Breast epithelium (tissue), 4 donors: ENCODE data around the gene KCNC1. TPM values are rescaled to one million over a fixed set of nuclear protein-coding genes. Genes with fewer than 3 reads are reported as not detected.

Experiments used
- DNase-seq, 2 donors: peaks; one replicate each; pipeline ENCODE4 v3.0.0-alpha.2; 2019; ENCODE audit warnings: low spot score in 2 of 2
- H3K27ac ChIP-seq, 2 donors: fragments of 200-600 bp; sonication (generic) in 1 of 2; one replicate each; pipeline ENCODE4 v1.5.1; 2016 to 2019; ENCODE audit warnings: mild to moderate bottlenecking in 1 of 2
- H3K27me3 ChIP-seq, 2 donors: fragments of 200-600 bp; sonication (generic) in 1 of 2; one replicate each; pipeline versions ENCODE4 v1.5.1 to v1.6.0; 2017 to 2019; ENCODE audit warnings: control low read depth in 1 of 2, mild to moderate bottlenecking in 1 of 2
- H3K36me3 ChIP-seq: fragments of 200-600 bp; one replicate; pipeline ENCODE4 v1.5.1; 2019
- H3K4me1 ChIP-seq, 2 donors: fragments of 200-600 bp; sonication (generic); one replicate each; pipeline ENCODE4 v1.5.1; 2016 to 2019; ENCODE audit warnings: control low read depth in 1 of 2
- H3K4me3 ChIP-seq, 3 donors: fragments of 200-600 bp; sonication (generic); 1 replicate in 2 of 3; 2 replicates in 1 of 3; pipeline ENCODE4 v1.5.1; 2016 to 2019; ENCODE audit warnings: mild to moderate bottlenecking in 3 of 3, moderate library complexity in 2 of 3
- H3K9me3 ChIP-seq, 2 donors: fragments of 200-600 bp; sonication (generic) in 1 of 2; one replicate each; pipeline ENCODE4 v1.5.1; 2016 to 2019; ENCODE audit warnings: control low read depth in 1 of 2
- CTCF ChIP-seq, 3 donors: fragments of 450-650 bp; IDR thresholded peaks; one replicate each; pipeline ENCODE4 v1.5.1; 2016 to 2017; ENCODE audit warnings: antibody characterized with exemption in 3 of 3, mild to moderate bottlenecking in 3 of 3, moderate library complexity in 3 of 3
- POLR2A ChIP-seq: fragments of 450-650 bp; IDR thresholded peaks from one replicate; pipeline ENCODE4 v1.6.1; 2016; ENCODE audit warnings: antibody characterized with exemption, mild to moderate bottlenecking, moderate library complexity
- POLR2AphosphoS5 ChIP-seq, 3 donors: sonication (generic); formaldehyde crosslinking; IDR thresholded peaks; one replicate each; pipeline ENCODE4 v1.6.1; 2017; ENCODE audit warnings: antibody characterized with exemption in 3 of 3
- intact Hi-C: fragments of 100-400 bp; cut with DNase I; formaldehyde crosslinking; loops from one replicate; pipeline ENCODE4 v1.15.1; 2023; ENCODE audit warnings: low total_unique reads
- total RNA-seq, 3 donors: library from RNA; depleted of rRNA; stranded (reverse); fragments of >200 nt; gene quantifications; one replicate each; pipeline ENCODE4 v1.1.0, GENCODE V29; 2016

The KCNC1 gene
- total RNA-seq, 3 donors from 2014 or later: 0.15 TPM; not detected in 2

- intact Hi-C loops: no loop called here
- TF ChIP-seq CTCF (IDR thresholded peaks at IDR 0.05) (no peak), POLR2A (no peak), POLR2AphosphoS5 (IDR thresholded peaks at IDR 0.05) (no peak)
These were observed 41.1 kb downstream of the KCNC1 start for GRCh38 chr11:17775507-17776211.

GRCh38 chr11:17776212-17776875, 41.8 kb downstream of the KCNC1 start:
- Histone ChIP-seq H3K4me1 (no peaks in the 10 kb centered on the region), H3K36me3 (no peaks in the 10 kb centered on the region), H3K4me3 (no peak overlapping the region), H3K27me3 (no peaks in the 10 kb centered on the region), H3K9me3 (no peaks in the 10 kb centered on the region), H3K27ac (no peak overlapping the region)
- peak in 1 of 2 donors; percentile 20 for DNase-seq
- intact Hi-C loops: no loop called here
- no peak for TF ChIP-seq CTCF (IDR thresholded peaks at IDR 0.05)
- no peak for TF ChIP-seq POLR2A

More at GRCh38 chr11:17775507-17776211, 41.1 kb downstream of the KCNC1 start:
- DNase-seq: no peak
- H3K36me3 ChIP-seq: no peaks in the 10 kb centered on the region
- no peaks in the 10 kb centered on the region for H3K4me1 ChIP-seq
- no peaks in the 10 kb centered on the region for H3K9me3 ChIP-seq
- H3K27ac ChIP-seq: no peak overlapping the region
- H3K27me3 ChIP-seq: no peaks in the 10 kb centered on the region
- no peak overlapping the region for H3K4me3 ChIP-seq

- no peak for TF ChIP-seq CTCF (IDR thresholded peaks at IDR 0.05)
- no peak for TF ChIP-seq POLR2AphosphoS5 (IDR thresholded peaks at IDR 0.05)
- no peak for TF ChIP-seq POLR2A
- Histone ChIP-seq H3K4me3 (no peak overlapping the region), H3K27me3 (no peaks in the 10 kb centered on the region), H3K9me3 (no peaks in the 10 kb centered on the region), H3K36me3 (no peaks in the 10 kb centered on the region), H3K27ac (no peak overlapping the region), H3K4me1 (no peaks in the 10 kb centered on the region)
- intact Hi-C loops: no loop called here
- no peak for DNase-seq
These were observed 42.6 kb downstream of the KCNC1 start for GRCh38 chr11:17777086-17777737.

- DNase-seq: no peak
- intact Hi-C loops: no loop called here
- Histone ChIP-seq H3K4me1 (no peaks in the 10 kb centered on the region), H3K27me3 (no peaks in the 10 kb centered on the region), H3K4me3 (no peak overlapping the region), H3K9me3 (no peaks in the 10 kb centered on the region), H3K36me3 (no peaks in the 10 kb centered on the region), H3K27ac (no peak overlapping the region)
- TF ChIP-seq POLR2AphosphoS5 (IDR thresholded peaks at IDR 0.05): no peak
- TF ChIP-seq POLR2A: no peak
- TF ChIP-seq CTCF (IDR thresholded peaks at IDR 0.05): no peak
These were observed 43.1 kb downstream of the KCNC1 start for GRCh38 chr11:17777738-17778091.

- no peaks in the 10 kb centered on the region for H3K27me3 ChIP-seq
- intact Hi-C loops: no loop called here
- no peak overlapping the region for H3K4me3 ChIP-seq
- no peak for DNase-seq
- no peaks in the 10 kb centered on the region for H3K9me3 ChIP-seq
- H3K4me1 ChIP-seq: no peaks in the 10 kb centered on the region
- TF ChIP-seq CTCF (IDR thresholded peaks at IDR 0.05): no peak
- no peak for TF ChIP-seq POLR2A
- no peak for TF ChIP-seq POLR2AphosphoS5 (IDR thresholded peaks at IDR 0.05)
- H3K27ac ChIP-seq: no peak overlapping the region
- H3K36me3 ChIP-seq: no peaks in the 10 kb centered on the region
These were observed 43.8 kb downstream of the KCNC1 start for GRCh38 chr11:17778352-17778751.
